HG03060 (cell line): ENCODE data around the gene SUMO4.

Source experiments
- ATAC-seq: cut with Tn5 transposase; IDR thresholded peaks from one replicate; pipeline ENCODE4 v1.9.1; 2021; ENCODE audit warnings: low read depth, moderate number of reproducible peaks; ENCODE audit not compliant: unreplicated experiment

SUMO4 gene

DNA sequence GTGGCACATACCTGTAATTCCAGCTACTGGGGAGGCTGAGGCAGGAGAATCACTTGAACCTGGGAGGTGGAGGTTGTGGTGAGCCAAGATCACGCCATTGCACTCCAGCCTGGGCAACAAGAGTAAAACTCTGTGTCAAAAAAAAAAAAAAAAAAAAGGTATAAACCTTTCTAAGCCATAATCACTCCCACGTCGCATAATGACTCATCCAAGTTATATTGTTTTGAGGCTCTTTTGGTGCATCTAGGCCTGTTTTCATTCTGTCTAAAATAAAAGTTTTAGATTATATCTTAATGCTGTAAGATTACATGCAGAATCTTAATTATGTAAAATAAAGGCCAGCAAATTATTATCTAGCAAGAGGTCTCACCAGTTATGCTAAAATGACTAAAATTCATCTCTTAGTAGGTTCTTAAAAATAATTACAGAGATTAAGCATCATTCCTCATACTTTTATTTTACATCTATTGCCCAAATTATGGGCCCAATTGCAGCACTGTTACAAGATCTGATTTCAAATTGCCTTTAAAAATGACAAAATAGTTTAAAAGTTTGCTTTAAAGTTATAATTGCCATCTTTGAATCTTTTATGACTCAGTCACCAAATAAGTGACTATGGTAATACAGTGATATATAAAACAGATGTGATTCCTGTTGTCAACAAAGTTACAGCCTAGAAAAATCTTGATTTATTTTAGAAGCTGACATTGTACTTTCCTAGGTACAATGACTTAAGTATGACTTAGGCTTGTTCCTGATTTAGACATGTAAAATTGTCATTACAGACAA lies 10.4 kb upstream of the SUMO4 start:
- ATAC-seq = no peak

DNA sequence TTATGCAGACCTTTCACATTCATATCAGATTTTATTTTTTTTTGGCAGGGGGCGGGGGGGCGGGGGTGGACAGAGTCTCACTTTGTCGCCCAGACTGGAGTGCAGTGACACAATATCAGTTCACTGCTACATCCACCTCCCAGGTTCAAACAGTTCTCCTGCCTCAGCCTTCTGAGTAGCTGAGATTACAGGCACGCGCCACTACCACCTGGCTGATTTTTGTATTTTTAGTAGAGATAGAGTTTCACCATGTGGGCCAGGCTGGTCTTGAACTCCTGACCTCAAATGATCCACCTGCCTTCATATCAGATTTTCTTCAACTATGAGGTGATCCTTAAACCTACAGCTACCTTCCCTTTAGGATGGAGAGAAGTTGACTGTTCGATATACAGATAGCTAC lies 8.0 kb upstream of the SUMO4 start:
- ATAC-seq = no peak

DNA sequence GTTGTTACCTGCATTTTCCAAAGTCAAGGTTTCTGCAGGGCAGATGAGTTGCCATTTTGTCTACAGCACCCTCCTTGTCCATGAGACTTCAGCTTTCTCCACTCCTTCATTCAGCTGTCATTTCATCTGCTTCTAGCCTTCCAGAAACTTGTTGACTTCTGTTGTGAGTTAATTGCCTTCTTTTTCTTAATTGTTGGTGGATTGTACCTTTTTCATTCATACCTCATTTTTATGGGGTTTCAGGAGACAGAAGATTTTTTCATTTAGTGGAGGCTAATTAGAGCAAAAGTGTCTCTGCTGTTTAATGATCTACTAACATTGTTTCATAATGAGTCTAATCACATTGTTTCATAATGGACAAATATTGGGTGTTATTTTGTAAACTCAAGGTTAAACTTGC lies 7.5 kb upstream of the SUMO4 start:
- ATAC-seq = no peak

DNA sequence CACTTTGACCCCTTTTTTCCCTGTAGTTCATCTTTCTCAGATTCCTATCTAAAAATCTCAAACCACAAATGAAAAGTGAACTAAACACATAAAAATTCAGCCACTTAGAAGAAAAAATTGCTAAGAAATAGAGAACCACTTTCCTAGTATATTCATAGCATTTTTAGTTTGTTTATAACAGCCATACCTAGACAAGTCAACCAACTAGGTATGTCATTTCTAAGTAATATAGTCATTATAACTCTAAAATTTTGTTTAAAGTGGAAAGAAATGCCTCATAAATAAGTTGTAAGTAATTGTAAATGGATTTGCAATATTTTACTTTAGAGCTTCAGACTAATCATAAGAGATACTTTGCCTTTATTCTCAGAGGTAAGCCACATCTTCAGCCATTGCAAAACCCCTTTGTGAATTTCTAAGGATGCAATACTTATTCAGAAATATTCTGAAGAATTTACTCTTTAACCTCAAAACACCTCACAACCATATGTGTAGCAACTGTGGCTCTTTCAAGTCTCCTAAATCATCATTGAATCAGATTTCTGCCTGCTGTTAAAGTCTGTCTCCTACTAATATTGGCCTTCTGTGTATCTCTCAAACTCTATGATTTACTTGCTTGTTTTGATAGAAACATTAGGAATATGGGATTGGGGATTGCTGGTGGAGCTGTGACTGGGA lies 6.9 kb upstream of the SUMO4 start:
- no peak for ATAC-seq

DNA sequence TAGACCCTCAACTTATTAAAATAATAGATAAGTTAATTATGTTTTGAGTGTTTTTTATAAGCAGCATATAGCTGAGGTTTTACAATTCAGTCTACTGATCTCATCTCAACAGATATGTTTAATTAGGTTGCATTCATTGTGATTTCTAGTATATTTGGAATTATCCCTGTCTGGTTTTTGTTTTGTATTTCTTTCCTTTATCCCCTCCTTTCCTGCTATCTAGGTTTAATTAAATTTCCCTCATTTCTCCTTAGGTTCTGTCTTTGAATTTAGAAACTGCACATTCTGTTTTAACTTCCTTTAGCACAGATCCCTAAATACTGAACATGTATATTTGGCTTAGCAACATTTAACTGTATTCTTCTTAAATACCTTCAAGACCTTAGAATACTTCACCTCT lies 4.9 kb upstream of the SUMO4 start:
- ATAC-seq = no peak

DNA sequence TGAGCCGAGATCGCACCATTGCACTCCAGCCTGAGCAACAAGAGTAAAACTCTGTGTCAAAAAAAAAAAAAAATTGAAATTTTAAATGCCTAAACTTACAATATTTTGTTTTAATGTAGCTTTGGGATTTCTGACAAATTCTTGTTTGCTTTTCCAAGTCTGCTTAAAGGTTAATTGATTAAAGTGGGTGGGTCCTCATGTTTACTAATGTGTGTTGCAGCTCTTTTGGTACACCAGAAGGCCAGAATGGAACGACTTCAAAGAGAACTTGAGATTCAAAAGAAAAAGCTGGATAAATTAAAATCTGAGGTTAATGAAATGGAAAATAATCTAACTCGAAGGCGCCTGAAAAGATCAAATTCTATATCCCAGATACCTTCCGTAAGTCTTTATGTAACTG lies 2.7 kb upstream of the SUMO4 start:
- no peak for ATAC-seq

DNA sequence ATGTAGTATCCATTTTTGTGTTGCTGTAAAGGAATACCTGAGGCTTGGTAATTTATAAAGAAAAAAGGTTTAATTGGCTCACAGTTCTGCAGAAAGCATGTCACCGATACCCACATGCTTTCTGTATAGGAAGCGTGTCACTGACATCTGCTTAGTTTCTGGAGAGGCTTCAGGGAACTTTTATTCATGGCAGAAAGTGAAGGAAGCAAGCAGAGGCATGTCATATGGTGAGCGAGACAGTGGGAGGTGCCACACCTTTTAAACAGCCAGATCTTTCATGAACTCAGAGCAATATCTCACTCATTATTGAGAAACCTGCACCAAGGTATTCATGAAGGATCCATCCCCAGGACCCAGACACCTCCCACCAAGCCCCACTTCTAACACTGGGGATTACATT lies 3.5 kb downstream of the SUMO4 start:
- ATAC-seq = no peak

DNA sequence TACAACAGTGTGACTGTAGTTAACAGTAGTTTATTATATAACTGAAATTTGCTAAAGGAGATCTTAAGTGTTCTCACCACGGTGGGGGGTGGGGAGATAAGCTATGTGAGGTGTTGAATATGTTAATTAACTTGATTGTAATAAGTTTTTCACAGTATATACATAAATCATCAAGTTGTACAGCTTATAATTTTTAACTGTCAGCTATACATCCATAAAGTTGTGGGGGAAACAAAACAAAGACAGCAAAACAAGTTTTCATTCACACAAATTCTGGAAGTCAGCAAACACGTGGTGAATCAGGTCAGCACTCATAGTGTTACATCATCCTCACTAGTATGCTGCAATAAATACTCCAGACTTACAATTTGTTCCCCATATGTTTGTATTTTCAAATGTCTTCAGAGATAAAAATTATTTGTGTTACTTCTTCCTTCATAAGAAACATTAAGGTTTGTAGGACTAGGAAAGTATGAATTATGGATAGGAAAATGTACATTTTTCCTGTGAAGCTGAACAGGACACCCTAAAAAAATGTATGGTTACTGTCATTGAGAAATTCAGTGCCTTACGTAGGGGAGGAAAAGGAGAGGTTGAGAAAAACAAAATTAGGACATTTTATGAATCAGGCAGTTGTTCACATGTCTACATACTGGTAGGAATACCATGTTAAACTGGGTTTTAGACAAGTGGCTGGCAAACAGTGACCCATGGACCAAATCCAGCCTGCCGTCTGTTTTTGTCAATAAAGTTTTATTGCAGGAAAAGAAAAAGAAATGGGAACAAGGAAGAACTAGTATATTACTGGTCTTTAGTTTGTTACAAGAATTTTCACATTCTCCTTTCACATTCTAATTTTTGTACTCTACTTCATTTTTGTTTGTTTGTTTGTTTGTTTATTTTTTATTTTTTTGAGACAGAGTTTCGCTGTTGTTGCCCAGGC lies 6.0 kb downstream of the SUMO4 start:
- no peak for ATAC-seq

DNA sequence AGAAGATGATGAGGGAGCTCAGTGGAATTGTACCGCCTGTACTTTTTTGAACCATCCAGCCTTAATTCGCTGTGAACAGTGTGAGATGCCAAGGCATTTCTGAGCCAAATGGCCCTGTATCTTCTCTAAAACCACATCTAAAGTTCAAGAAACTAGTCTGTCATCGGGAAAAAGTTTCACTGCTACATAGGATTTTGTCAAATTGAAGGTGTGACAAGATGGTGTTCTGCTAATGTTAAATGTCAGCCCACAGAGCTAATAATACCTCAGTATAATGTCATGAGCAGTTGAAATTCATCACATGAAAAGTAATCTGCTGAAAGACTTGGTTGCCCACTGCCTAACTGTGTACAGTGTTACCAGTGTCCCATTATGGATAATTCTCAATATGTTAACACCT lies 9.6 kb downstream of the SUMO4 start:
- ATAC-seq = no peak

DNA sequence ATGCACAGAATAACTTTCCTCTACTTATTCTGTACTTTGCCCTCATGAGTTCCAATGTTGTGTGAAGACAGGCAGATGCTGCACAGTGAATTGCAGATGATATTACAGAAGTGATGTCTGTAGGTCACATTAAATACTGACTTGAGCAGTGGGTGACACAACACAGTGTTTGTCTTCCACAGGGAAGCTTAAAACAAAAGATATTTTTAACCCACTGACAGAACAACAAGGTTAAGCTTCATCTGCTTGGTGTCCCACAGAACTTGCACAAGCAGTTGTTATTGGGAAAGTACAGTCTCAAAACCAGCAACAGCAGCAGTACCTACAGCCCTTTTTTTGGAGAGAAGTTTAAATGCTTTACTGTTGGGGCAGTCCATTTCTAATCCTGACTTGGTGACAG lies 10.5 kb downstream of the SUMO4 start:
- no peak for ATAC-seq

DNA sequence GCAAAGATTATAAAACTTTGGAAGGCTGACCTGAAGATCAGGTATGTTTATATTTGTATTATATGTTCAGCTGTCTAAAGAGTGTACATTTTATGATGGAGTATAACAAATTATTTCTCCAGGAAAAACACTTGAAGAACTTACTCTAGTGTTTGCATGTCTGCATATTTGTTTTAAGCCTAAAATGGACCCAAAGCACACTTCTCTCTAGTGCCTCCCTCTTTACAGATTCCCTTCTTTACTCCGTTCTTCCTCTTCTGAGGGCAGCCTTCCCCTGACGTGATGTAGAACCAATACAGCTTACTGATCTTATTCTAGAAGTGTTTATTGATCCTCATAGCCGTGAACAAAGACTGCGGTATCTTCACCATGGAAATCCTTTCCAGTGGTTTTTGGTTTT lies 13.9 kb downstream of the SUMO4 start:
- ATAC-seq = no peak

DNA sequence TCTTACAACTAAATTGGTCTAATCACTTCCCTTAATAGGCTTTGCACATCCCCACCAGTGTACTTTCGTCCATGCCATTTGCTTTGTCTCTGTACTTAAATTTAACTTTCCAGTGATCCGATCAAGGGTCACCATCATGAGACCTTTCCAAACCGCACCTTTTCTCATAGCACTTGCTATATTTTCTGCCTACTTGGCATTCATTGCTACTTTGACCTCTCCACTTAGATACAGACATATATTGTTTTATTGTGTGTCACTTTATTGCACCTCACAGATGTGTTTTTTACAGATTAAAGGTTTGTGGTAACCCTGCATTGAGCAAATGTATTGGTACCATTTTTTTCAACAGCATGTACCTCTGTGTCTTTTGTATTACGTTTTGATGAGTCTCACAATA lies 14.8 kb downstream of the SUMO4 start:
- no peak for ATAC-seq

DNA sequence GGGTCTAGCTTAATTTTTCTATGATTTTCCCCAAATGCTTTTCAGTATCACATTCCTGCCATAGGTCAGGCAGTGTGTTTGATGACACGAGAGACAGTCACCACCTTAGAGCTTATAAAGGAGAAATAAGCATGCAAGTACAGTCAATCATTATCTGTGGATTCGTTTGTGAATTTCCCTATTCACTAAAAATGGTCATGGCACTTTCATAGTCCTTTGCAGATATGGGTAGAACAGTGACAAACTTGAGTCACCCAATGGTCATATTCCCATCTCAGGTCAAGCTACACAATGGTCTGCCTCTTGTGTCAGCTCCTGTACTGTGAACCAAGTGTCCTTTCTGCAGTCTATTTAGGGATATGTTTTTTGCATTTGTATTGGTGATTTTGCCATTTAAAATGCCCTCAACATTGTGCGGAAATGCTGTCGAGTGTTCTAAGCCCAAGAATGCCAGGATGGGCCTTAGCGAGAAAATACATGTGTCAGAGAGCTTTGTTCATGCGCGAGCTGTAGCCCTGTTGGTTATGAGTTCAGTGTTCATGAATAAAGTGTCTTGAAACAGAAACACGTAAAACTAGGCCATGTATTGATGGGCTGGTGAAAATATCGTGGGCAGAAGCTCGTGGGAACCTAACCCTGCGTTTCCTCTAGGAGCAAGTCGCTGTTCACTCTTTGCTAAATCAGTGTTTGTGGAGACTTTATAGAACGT lies 19.8 kb downstream of the SUMO4 start:
- ATAC-seq = no peak

DNA sequence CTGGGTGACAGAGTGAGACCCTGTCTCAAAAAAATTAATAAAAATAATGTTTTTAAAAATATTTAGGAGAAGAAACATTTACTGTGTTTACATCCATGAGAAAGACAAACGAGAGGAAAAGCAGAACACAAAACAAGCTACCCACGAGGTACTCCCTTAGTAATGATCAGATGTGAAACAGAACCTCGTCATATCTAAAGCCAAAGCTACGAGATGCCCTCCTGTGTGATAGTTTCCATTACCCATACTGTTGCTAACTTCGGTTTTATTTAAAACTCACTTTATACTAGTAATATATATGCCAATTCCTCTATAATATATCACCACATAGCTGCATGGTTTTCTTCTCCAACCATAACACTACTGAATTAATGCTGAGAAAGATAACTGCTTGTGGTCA lies 21.1 kb downstream of the SUMO4 start:
- no peak for ATAC-seq

DNA sequence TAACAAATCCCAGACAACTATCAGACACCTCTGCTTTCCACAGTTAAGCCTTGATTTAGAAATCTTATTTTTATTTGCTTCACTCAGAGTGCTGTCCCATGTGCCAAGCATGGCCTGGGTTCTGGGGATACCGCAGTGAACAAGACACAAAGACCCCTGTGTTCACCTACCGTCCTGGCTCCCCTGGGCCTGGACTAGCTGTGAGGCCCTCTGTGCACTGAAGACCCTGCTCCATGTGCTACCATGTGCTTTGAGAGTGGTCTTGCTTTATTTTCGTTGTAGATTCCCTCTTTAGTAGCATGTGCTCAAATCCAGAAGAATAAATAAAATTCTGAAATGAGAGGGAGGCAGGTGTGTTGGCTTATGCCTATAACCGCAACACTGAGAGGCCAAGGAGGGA lies 22.5 kb downstream of the SUMO4 start:
- ATAC-seq = no peak

DNA sequence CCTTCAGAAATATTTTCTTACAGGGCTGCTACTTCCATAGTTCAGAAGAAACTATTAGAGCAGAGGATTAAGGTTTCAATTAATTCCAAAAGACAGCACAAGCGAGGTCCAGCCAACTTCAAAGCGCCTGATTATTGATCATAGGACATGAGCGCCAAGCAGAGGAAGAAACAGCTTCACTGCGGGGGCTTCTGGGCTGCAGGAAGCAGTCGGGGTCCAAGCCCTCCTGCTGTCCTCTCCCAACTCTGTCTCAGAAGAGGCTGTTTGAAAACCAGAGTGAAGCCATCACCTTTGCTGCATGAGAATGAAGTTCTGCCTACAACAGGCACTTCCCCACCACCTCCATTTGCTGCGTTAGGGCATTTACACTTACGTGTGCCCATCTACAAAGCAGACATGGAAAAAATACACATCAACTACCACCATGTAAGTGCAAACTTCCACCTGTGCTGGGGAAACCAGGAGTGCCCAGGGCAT lies 23.9 kb downstream of the SUMO4 start:
- ATAC-seq = no peak

DNA sequence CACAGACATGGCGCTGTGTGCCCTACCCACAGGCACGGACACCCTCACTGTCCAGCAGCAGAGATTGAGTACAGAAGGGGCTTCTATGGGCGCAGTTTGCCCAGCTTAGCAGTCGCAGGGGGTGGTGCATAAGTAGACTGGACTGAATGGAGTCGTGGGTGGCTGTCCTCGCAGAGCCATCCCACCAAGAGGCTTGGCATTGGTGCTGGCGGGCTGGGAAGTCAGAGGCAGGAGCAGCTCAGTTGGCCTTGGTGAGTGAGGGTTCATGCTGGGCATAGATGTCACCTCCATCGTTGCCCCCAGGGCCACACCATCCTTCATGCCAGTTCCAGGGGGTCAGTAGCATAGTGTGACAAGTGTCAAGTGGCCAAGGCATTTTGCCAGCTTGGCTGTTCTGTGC lies 25.2 kb downstream of the SUMO4 start:
- ATAC-seq = no peak

DNA sequence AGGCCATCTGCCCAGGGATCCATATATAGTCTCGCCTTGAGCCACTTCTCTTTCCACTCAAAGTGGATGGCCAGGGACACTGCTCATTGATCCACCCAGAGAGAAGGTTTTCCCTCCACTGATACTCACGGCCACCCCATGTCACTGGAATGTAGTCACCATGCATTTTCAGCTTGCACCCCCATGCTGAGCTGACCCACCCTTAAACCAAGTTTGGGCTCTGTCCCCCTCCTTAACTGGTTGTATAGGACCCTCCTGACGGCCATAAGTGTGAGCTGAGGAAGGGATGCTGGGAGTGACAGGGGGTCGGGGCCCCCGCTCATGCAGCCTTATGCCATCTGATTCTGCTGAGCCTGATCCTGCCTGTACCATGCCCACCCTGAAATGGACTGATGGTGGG lies 25.7 kb downstream of the SUMO4 start:
- ATAC-seq = no peak

DNA sequence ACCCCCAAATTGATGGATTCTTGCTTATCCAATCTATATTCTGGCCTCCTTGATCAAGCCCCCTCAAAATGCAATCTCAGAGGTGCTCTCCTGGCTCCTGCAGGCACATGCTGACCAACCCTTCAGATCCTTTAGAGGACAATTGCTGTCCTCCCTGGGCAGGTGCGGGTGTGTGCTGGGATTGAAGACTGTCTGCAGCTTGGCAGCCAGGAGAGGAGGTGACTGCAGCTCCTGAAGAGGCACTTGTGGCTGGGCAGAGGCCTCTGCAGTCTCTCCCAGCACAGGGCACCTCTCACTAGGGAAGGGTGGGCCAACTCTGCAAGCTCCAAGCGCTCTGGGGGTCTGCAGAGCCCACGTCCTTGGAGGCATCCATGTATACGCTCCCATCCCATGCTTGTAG lies 28.5 kb downstream of the SUMO4 start:
- no peak for ATAC-seq
